ENCODE data around the gene NUCKS1.

The NUCKS1 gene

GRCh38 chr1:205785446-205785845, 35.5 kb upstream of the NUCKS1 start:
- H3K27me3 ChIP-seq (ENCODE audit: insufficient read depth, low read length), result no peaks in the 10 kb centered on the region
- no peak overlapping the region for H3K4me3 ChIP-seq (ENCODE audit: low read depth, low read length)
- H2AFZ ChIP-seq (ENCODE audit: low read length, unreplicated experiment), result no peak overlapping the region
- no peaks in the 10 kb centered on the region for H3K79me2 ChIP-seq (ENCODE audit: control insufficient read depth, insufficient read depth, low read length, unreplicated experiment)
- no peak overlapping the region for H3K27ac ChIP-seq (ENCODE audit: low read depth, low read length)
- H3K4me1 ChIP-seq (ENCODE audit: control insufficient read depth, insufficient read depth, low read length, unreplicated experiment), result peaks cover 5% of the 10 kb centered on the region
- H3K36me3 ChIP-seq (ENCODE audit: insufficient read depth, low read length), result no peaks in the 10 kb centered on the region; the same call in 1 of the 2 replicates

GRCh38 chr1:205783904-205784303, 33.9 kb upstream of the NUCKS1 start:
- H3K4me3 ChIP-seq (ENCODE audit: low read depth, low read length), result no peak overlapping the region

GRCh38 chr1:205783433-205783795, 33.4 kb upstream of the NUCKS1 start:
- Histone ChIP-seq H3K36me3 (ENCODE audit: insufficient read depth, low read length) (no peaks in the 10 kb centered on the region), H3K79me2 (ENCODE audit: control insufficient read depth, insufficient read depth, low read length, unreplicated experiment) (no peaks in the 10 kb centered on the region), H2AFZ (ENCODE audit: low read length, unreplicated experiment) (no peak overlapping the region)

More at GRCh38 chr1:205783904-205784303, 33.9 kb upstream of the NUCKS1 start:
- H3K27me3 ChIP-seq (ENCODE audit: insufficient read depth, low read length), result no peaks in the 10 kb centered on the region
- no peak overlapping the region for H2AFZ ChIP-seq (ENCODE audit: low read length, unreplicated experiment)
- H3K27ac ChIP-seq (ENCODE audit: low read depth, low read length), result no peak overlapping the region
- no peaks in the 10 kb centered on the region for H3K79me2 ChIP-seq (ENCODE audit: control insufficient read depth, insufficient read depth, low read length, unreplicated experiment)
- no peaks in the 10 kb centered on the region for H3K36me3 ChIP-seq (ENCODE audit: insufficient read depth, low read length)
- H3K4me1 ChIP-seq (ENCODE audit: control insufficient read depth, insufficient read depth, low read length, unreplicated experiment), result peaks cover 5% of the 10 kb centered on the region

GRCh38 chr1:205782627-205783432, 32.8 kb upstream of the NUCKS1 start:
- Histone ChIP-seq H3K36me3 (ENCODE audit: insufficient read depth, low read length) (no peaks in the 10 kb centered on the region), H2AFZ (ENCODE audit: low read length, unreplicated experiment) (no peak overlapping the region), H3K79me2 (ENCODE audit: control insufficient read depth, insufficient read depth, low read length, unreplicated experiment) (no peaks in the 10 kb centered on the region), H3K4me3 (ENCODE audit: low read depth, low read length) (no peak overlapping the region), H3K27ac (ENCODE audit: low read depth, low read length) (no peak overlapping the region), H3K27me3 (ENCODE audit: insufficient read depth, low read length) (no peaks in the 10 kb centered on the region), H3K4me1 (ENCODE audit: control insufficient read depth, insufficient read depth, low read length, unreplicated experiment) (peaks cover 5% of the 10 kb centered on the region)

More at GRCh38 chr1:205783433-205783795, 33.4 kb upstream of the NUCKS1 start:
- Histone ChIP-seq H3K27ac (ENCODE audit: low read depth, low read length) (no peak overlapping the region), H3K4me3 (ENCODE audit: low read depth, low read length) (no peak overlapping the region), H3K4me1 (ENCODE audit: control insufficient read depth, insufficient read depth, low read length, unreplicated experiment) (peaks cover 5% of the 10 kb centered on the region), H3K27me3 (ENCODE audit: insufficient read depth, low read length) (no peaks in the 10 kb centered on the region)

DNA sequence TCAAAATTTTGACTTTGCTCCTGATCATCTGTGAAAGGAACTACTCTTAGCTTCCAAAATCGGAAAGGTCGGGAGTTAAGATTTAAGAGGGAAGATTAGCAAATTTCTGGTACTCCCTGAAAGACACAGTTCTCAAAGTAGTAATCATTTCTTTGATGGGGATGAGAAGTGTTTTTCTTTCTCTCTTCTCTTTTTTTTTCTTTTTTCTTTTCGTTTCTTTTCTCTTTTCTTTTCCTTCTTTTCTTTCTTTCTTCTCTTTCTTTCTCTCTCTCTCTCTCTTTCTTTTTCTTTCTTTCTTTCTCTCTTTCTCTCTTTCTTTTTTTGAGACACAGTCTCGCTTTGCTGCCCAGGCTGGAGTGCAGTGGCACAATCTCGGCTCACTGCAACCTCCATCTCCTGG, 30.4 kb upstream of the NUCKS1 start:
- Histone ChIP-seq H3K4me3 (ENCODE audit: low read depth, low read length) (no peak overlapping the region), H2AFZ (ENCODE audit: low read length, unreplicated experiment) (no peak overlapping the region), H3K27ac (ENCODE audit: low read depth, low read length) (no peak overlapping the region), H3K4me1 (ENCODE audit: control insufficient read depth, insufficient read depth, low read length, unreplicated experiment) (peaks cover 12% of the 10 kb centered on the region), H3K36me3 (ENCODE audit: insufficient read depth, low read length) (no peaks in the 10 kb centered on the region), H3K27me3 (ENCODE audit: insufficient read depth, low read length) (no peaks in the 10 kb centered on the region), H3K79me2 (ENCODE audit: control insufficient read depth, insufficient read depth, low read length, unreplicated experiment) (no peaks in the 10 kb centered on the region)

DNA sequence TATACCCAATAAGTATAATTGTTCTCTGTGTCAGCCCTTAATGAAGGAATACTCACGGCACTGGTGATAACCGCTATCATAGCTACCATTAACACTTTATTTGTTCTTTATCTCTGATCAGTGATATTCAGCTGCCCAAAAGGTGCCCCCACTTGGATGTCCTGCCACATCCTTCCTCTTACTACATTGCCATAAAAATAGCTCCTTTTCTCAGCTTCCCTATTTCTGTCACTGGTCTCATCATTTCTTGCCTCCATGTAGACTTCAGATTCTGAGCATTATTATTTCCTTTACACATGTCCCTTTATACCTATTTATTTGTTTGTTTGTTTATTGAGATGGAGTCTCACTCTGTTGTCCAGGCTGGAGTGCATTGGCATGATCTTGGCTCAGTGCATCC, 28.0 kb upstream of the NUCKS1 start:
- Histone ChIP-seq H3K36me3 (ENCODE audit: insufficient read depth, low read length) (no peaks in the 10 kb centered on the region), H3K4me3 (ENCODE audit: low read depth, low read length) (no peak overlapping the region), H3K27ac (ENCODE audit: low read depth, low read length) (no peak overlapping the region), H3K79me2 (ENCODE audit: control insufficient read depth, insufficient read depth, low read length, unreplicated experiment) (peaks cover 6% of the 10 kb centered on the region), H3K27me3 (ENCODE audit: insufficient read depth, low read length) (no peaks in the 10 kb centered on the region), H2AFZ (ENCODE audit: low read length, unreplicated experiment) (no peak overlapping the region), H3K4me1 (ENCODE audit: control insufficient read depth, insufficient read depth, low read length, unreplicated experiment) (peaks cover 14% of the 10 kb centered on the region)

DNA sequence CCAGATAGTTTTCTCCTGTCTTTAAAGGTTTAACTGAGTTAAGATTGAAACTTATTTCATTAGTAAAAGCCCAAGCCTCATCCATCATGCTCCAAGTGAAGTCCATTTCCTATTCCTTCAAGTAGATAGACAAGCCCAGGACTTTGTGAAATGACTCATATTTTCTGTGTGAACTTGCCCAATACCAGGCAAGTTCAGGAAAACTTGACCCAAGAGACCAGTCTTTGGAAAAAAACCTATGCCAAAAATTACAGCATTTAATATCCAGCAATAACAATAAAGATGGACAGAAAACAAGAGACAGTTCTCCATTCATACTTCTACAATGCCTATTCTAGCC, 25.7 kb upstream of the NUCKS1 start:
- peak overlapping the region; percentile 78 for H3K4me3 ChIP-seq (ENCODE audit: low read depth, low read length)

DNA sequence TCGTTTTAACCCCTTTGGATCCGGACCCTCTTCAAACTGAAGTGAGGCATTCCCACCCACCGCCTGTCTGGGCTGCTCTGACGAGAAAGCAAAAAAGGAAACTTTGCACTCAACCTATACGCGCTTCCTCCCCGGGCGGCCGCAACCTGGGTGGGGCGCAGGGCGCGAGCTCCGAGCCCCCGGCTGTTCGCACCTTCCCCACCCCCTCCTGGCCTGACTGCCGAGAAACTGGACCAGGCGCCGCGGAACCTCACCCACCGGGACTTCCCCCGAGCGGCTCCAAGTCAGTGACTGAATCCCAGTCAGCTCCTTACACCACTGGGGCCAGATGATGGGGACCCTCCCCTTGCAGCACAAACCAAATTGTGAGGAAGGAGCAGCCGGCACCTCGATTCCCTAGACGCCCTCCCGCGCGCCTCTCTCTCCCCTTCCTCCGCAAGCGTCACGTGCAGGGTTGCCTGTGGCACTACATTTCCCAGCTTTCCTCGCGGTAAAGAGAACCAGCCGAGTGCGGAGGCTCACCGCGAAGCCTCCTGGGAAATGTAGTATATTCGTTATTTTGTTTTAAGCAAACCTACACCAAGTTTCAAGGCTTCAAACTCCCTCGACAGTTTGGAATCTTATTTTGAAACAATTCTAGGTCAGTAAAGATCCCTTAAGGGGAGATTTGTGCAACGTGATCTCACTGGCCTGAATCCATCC, 25.2 kb upstream of the NUCKS1 start, which contains the start of gene RAB29:
Gene RAB29, minus strand, starts transcription at position 468 of the 702 bp plus-strand sequence. CDS start 526 bp downstream, outside the sequence.
- Histone ChIP-seq H3K79me2 (ENCODE audit: control insufficient read depth, insufficient read depth, low read length, unreplicated experiment) (peaks cover 6% of the 10 kb centered on the region), H3K27ac (ENCODE audit: low read depth, low read length) (peak within 1 kb of the TSS; percentile 78), H3K27me3 (ENCODE audit: insufficient read depth, low read length) (no peaks in the 10 kb centered on the region), H3K4me3 (ENCODE audit: low read depth, low read length) (peak within 1 kb of the TSS; percentile 78), H3K36me3 (ENCODE audit: insufficient read depth, low read length) (peaks cover 6% of the 10 kb centered on the region; the same call in 1 of the 2 replicates), H2AFZ (ENCODE audit: low read length, unreplicated experiment) (peak within 1 kb of the TSS; percentile 74), H3K4me1 (ENCODE audit: control insufficient read depth, insufficient read depth, low read length, unreplicated experiment) (peaks cover 14% of the 10 kb centered on the region)

More for the DNA sequence above, 25.7 kb upstream of the NUCKS1 start:
- H2AFZ ChIP-seq (ENCODE audit: low read length, unreplicated experiment), result peak overlapping the region; percentile 62
- no peaks in the 10 kb centered on the region for H3K27me3 ChIP-seq (ENCODE audit: insufficient read depth, low read length)
- H3K4me1 ChIP-seq (ENCODE audit: control insufficient read depth, insufficient read depth, low read length, unreplicated experiment), result peaks cover 14% of the 10 kb centered on the region
- H3K27ac ChIP-seq (ENCODE audit: low read depth, low read length), result peak overlapping the region; percentile 78
- peaks cover 6% of the 10 kb centered on the region for H3K79me2 ChIP-seq (ENCODE audit: control insufficient read depth, insufficient read depth, low read length, unreplicated experiment)
- 0 out of 2 replicates have a peak, but pooled peaks cover under 1% of the 10 kb centered on the region for H3K36me3 ChIP-seq (ENCODE audit: insufficient read depth, low read length)

DNA sequence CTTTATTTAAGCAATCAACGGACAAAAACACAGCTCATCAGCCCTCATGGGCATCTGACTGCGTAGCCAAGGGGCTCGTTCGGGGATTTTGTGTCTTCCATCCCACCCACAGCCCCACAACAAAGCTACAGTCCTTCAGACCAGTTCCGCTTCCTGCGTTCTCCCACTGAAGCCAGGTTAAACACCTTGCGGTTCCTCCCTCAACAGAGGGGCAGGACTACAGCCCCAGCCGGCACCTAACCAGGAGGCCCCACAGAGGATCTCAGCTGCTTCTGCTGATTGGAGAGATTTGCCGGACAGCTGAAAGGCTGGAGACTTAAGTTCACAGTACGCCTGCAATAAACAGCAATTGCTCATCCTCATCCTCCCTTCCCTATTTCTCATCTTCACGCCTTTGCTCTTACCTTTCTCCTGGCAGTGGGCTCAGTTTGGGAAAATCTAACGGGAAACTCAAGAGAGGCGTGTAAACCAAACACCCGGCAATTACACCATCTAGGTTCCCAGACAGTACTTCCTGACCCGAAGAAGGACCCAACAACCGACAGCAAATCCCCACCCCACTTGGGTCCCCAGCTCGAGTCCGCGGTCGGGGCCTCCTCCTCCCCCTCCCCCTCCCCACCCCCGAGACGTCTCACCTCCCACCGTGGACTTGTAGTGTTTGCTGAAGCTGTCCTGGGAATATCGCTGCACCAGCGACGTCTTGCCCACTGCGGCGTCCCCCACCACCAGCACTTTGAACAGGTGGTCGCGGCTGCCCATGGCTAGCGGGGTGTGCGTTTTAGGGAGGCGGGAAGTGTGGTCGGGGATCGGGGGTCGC, 24.4 kb upstream of the NUCKS1 start:
- no peaks in the 10 kb centered on the region for H3K27me3 ChIP-seq (ENCODE audit: insufficient read depth, low read length)
- H2AFZ ChIP-seq (ENCODE audit: low read length, unreplicated experiment), result peak overlapping the region; percentile 74
- no peak overlapping the region for H3K27ac ChIP-seq (ENCODE audit: low read depth, low read length)
- peaks cover 6% of the 10 kb centered on the region for H3K79me2 ChIP-seq (ENCODE audit: control insufficient read depth, insufficient read depth, low read length, unreplicated experiment)
- H3K36me3 ChIP-seq (ENCODE audit: insufficient read depth, low read length), result peaks cover 13% of the 10 kb centered on the region; the same call in 1 of the 2 replicates
- peak overlapping the region; percentile 78 for H3K4me3 ChIP-seq (ENCODE audit: low read depth, low read length)
- H3K4me1 ChIP-seq (ENCODE audit: control insufficient read depth, insufficient read depth, low read length, unreplicated experiment), result peaks cover 14% of the 10 kb centered on the region

- H2AFZ ChIP-seq (ENCODE audit: low read length, unreplicated experiment), result no peak overlapping the region
- H3K27me3 ChIP-seq (ENCODE audit: insufficient read depth, low read length), result no peaks in the 10 kb centered on the region
- H3K36me3 ChIP-seq (ENCODE audit: insufficient read depth, low read length), result peaks cover 17% of the 10 kb centered on the region
- H3K4me3 ChIP-seq (ENCODE audit: low read depth, low read length), result no peak overlapping the region
- peaks cover 14% of the 10 kb centered on the region for H3K4me1 ChIP-seq (ENCODE audit: control insufficient read depth, insufficient read depth, low read length, unreplicated experiment)
- H3K27ac ChIP-seq (ENCODE audit: low read depth, low read length), result no peak overlapping the region
- peaks cover 6% of the 10 kb centered on the region for H3K79me2 ChIP-seq (ENCODE audit: control insufficient read depth, insufficient read depth, low read length, unreplicated experiment)
Observed at GRCh38 chr1:205772607-205773032, 22.6 kb upstream of the NUCKS1 start.
